ENCODE results near the gene SREBF2.
A peak's percentile ranks its signal among the peaks of the same experiment; 100 is the strongest.

Gene SREBF2

GRCh38 chr22:41899992-41900651, 67.2 kb downstream of the SREBF2 start:
- H3K79me1 ChIP-seq (replicated peaks; ENCODE audit: low read length, poor library complexity, severe bottlenecking) = peaks cover 2% of the 10 kb centered on the region
- H4K91ac ChIP-seq (ENCODE audit: low read length) = no peak overlapping the region
- H3K27ac ChIP-seq (ENCODE audit: low read length, poor library complexity, severe bottlenecking) = no peak overlapping the region
- no peak overlapping the region for H3K4ac ChIP-seq (ENCODE audit: low read depth in 1 of 2, low read length in 2 of 2)
- H2BK120ac ChIP-seq (ENCODE audit: low read depth, low read length) = no peak overlapping the region
- no peak overlapping the region for H2BK12ac ChIP-seq (ENCODE audit: low read length in 2 of 2)
- H3K36me3 ChIP-seq (ENCODE audit: control insufficient read depth in 1 of 2, insufficient read depth in 2 of 2, low read depth in 1 of 2, low read length in 2 of 2) = peaks cover 85 to 91% of the 10 kb centered on the region in 2 experiments
- no peaks in the 10 kb centered on the region for H3K27me3 ChIP-seq (ENCODE audit: control insufficient read depth in 1 of 2, insufficient read depth in 1 of 2, low read length in 2 of 2)
- no peak overlapping the region for H2AFZ ChIP-seq (ENCODE audit: low read depth, low read length)
- H3K4me2 ChIP-seq (ENCODE audit: low read length, poor library complexity, severe bottlenecking) = no peak overlapping the region
- H3K4me1 ChIP-seq (ENCODE audit: control insufficient read depth, insufficient read depth, low read depth, low read length) = peaks cover 8% of the 10 kb centered on the region
- no peak overlapping the region for H2BK15ac ChIP-seq (ENCODE audit: low read depth, poor library complexity, severe bottlenecking)
- H2BK5ac ChIP-seq (ENCODE audit: low read depth, low read length, poor library complexity, severe bottlenecking) = no peak overlapping the region
- DNase-seq = no peak
- WGBS = 92% methylated on average over 13 of the region's 13 CpGs
- no peak overlapping the region for H2AK5ac ChIP-seq (ENCODE audit: low read length, severe bottlenecking)
- no peak overlapping the region for H3K18ac ChIP-seq (ENCODE audit: low read depth in 1 of 2, low read length in 2 of 2)
- H4K8ac ChIP-seq (ENCODE audit: low read length) = no peak overlapping the region
- H3K4me3 ChIP-seq (ENCODE audit: insufficient read depth in 1 of 2, low read depth in 1 of 2, low read length in 2 of 2) = no peak overlapping the region
- no peaks in the 10 kb centered on the region for H3K9me3 ChIP-seq (ENCODE audit: control insufficient read depth, low read length)
- no peak overlapping the region for H3K23ac ChIP-seq (ENCODE audit: low read length in 2 of 2)
- no peak overlapping the region for H3K14ac ChIP-seq (ENCODE audit: low read length in 2 of 2)
- H3K9ac ChIP-seq (ENCODE audit: low read length) = no peak overlapping the region

GRCh38 chr22:41900652-41901312, 67.9 kb downstream of the SREBF2 start:
- no peak overlapping the region for H3K4ac ChIP-seq (ENCODE audit: low read depth in 1 of 2, low read length in 2 of 2)
- DNase-seq = no peak
- no peak overlapping the region for H3K23ac ChIP-seq (ENCODE audit: low read length in 2 of 2)

DNA sequence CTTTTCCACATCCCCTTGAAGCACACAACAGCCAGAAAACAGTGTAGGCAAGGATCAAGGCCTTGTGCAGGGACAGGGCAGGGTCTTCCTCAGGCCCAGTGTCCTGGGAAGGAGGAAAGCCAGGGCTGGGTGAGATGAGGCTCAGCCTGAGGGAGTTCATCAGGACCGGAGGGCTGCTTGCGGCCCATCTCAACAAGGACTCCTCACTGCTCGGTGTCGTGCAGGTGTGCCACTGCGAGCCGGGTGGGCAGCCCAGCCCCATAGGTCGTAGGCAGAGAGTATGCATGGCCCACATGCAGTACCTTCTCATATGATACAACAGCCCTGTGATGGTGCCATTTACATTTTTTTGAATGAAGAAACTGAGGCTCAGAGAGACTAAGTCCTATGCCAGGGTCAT, 69.1 kb downstream of the SREBF2 start:
- Histone ChIP-seq H2BK12ac (ENCODE audit: low read length in 2 of 2) (no peak overlapping the region), H3K14ac (ENCODE audit: low read length in 2 of 2) (no peak overlapping the region), H3K4me1 (ENCODE audit: control insufficient read depth, insufficient read depth, low read depth, low read length) (peaks cover 8% of the 10 kb centered on the region), H2AK5ac (ENCODE audit: low read length, severe bottlenecking) (no peak overlapping the region), H2BK120ac (ENCODE audit: low read depth, low read length) (no peak overlapping the region), H3K4ac (ENCODE audit: low read depth in 1 of 2, low read length in 2 of 2) (no peak overlapping the region), H2AFZ (ENCODE audit: low read depth, low read length) (no peak overlapping the region), H3K79me1 (replicated peaks; ENCODE audit: low read length, poor library complexity, severe bottlenecking) (peaks cover 2% of the 10 kb centered on the region), H3K9me3 (ENCODE audit: control insufficient read depth, low read length) (no peaks in the 10 kb centered on the region), H3K36me3 (ENCODE audit: control insufficient read depth in 1 of 2, insufficient read depth in 2 of 2, low read depth in 1 of 2, low read length in 2 of 2) (peaks cover 89 to 94% of the 10 kb centered on the region in 2 experiments), H4K8ac (ENCODE audit: low read length) (no peak overlapping the region), H3K4me2 (ENCODE audit: low read length, poor library complexity, severe bottlenecking) (no peak overlapping the region), H3K27ac (ENCODE audit: low read length, poor library complexity, severe bottlenecking) (no peak overlapping the region), H2BK5ac (ENCODE audit: low read depth, low read length, poor library complexity, severe bottlenecking) (no peak overlapping the region), H3K4me3 (ENCODE audit: insufficient read depth in 1 of 2, low read depth in 1 of 2, low read length in 2 of 2) (no peak overlapping the region), H2BK15ac (ENCODE audit: low read depth, poor library complexity, severe bottlenecking) (no peak overlapping the region), H4K91ac (ENCODE audit: low read length) (no peak overlapping the region), H3K27me3 (ENCODE audit: control insufficient read depth in 1 of 2, insufficient read depth in 1 of 2, low read length in 2 of 2) (no peaks in the 10 kb centered on the region), H3K23ac (ENCODE audit: low read length in 2 of 2) (no peak overlapping the region), H3K18ac (ENCODE audit: low read depth in 1 of 2, low read length in 2 of 2) (no peak overlapping the region), H3K9ac (ENCODE audit: low read length) (no peak overlapping the region)
- DNase-seq = no peak
- 96% methylated on average over 7 of the region's 7 CpGs for WGBS

More at GRCh38 chr22:41900652-41901312, 67.9 kb downstream of the SREBF2 start:
- H3K27ac ChIP-seq (ENCODE audit: low read length, poor library complexity, severe bottlenecking) = no peak overlapping the region
- peaks cover 88 to 94% of the 10 kb centered on the region in 2 experiments for H3K36me3 ChIP-seq (ENCODE audit: control insufficient read depth in 1 of 2, insufficient read depth in 2 of 2, low read depth in 1 of 2, low read length in 2 of 2)
- H3K27me3 ChIP-seq (ENCODE audit: control insufficient read depth in 1 of 2, insufficient read depth in 1 of 2, low read length in 2 of 2) = no peaks in the 10 kb centered on the region
- peaks cover 8% of the 10 kb centered on the region for H3K4me1 ChIP-seq (ENCODE audit: control insufficient read depth, insufficient read depth, low read depth, low read length)
- no peak overlapping the region for H3K18ac ChIP-seq (ENCODE audit: low read depth in 1 of 2, low read length in 2 of 2)
- no peak overlapping the region for H2BK12ac ChIP-seq (ENCODE audit: low read length in 2 of 2)
- no peak overlapping the region for H2AK5ac ChIP-seq (ENCODE audit: low read length, severe bottlenecking)
- no peak overlapping the region for H2AFZ ChIP-seq (ENCODE audit: low read depth, low read length)
- H3K4me3 ChIP-seq (ENCODE audit: insufficient read depth in 1 of 2, low read depth in 1 of 2, low read length in 2 of 2) = no peak overlapping the region
- H3K4me2 ChIP-seq (ENCODE audit: low read length, poor library complexity, severe bottlenecking) = no peak overlapping the region
- WGBS = 96% methylated on average over 8 of the region's 8 CpGs
- no peak overlapping the region for H2BK5ac ChIP-seq (ENCODE audit: low read depth, low read length, poor library complexity, severe bottlenecking)
- H2BK120ac ChIP-seq (ENCODE audit: low read depth, low read length) = no peak overlapping the region
- H4K91ac ChIP-seq (ENCODE audit: low read length) = no peak overlapping the region
- no peak overlapping the region for H3K14ac ChIP-seq (ENCODE audit: low read length in 2 of 2)
- no peak overlapping the region for H4K8ac ChIP-seq (ENCODE audit: low read length)
- H3K9ac ChIP-seq (ENCODE audit: low read length) = no peak overlapping the region
- H3K9me3 ChIP-seq (ENCODE audit: control insufficient read depth, low read length) = no peaks in the 10 kb centered on the region
- peaks cover 2% of the 10 kb centered on the region for H3K79me1 ChIP-seq (replicated peaks; ENCODE audit: low read length, poor library complexity, severe bottlenecking)
- H2BK15ac ChIP-seq (ENCODE audit: low read depth, poor library complexity, severe bottlenecking) = no peak overlapping the region

DNA sequence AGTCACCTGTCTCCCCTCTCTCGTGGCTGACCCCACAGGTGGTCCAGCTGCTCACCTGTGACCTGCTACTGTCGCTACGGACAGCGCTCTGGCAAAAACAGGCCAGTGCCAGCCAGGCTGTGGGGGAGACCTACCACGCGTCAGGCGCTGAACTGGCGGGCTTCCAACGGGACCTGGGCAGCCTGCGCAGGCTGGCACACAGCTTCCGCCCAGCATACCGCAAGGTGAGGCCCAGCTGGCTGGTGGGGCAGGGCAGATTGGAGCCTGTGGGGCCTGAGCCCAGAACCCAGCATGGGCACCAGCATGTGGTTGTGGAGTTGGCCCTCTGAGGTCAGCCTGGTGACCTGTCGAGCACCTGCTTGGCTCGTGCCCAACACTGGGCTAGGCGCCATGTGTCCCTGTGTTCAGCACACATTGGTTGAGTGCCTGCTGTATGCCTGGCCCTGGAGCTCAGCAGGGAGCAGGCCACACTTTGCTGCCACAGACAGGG, 70.1 kb downstream of the SREBF2 start:
- no peak overlapping the region for H3K4me3 ChIP-seq (ENCODE audit: insufficient read depth in 1 of 2, low read depth in 1 of 2, low read length in 2 of 2)
- H3K36me3 ChIP-seq (ENCODE audit: control insufficient read depth in 1 of 2, insufficient read depth in 2 of 2, low read depth in 1 of 2, low read length in 2 of 2) = peaks cover 91 to 92% of the 10 kb centered on the region in 2 experiments
- H3K18ac ChIP-seq (ENCODE audit: low read depth in 1 of 2, low read length in 2 of 2) = no peak overlapping the region
- no peak overlapping the region for H2BK12ac ChIP-seq (ENCODE audit: low read length in 2 of 2)
- H3K14ac ChIP-seq (ENCODE audit: low read length in 2 of 2) = no peak overlapping the region
- no peaks in the 10 kb centered on the region for H3K9me3 ChIP-seq (ENCODE audit: control insufficient read depth, low read length)
- H3K4me1 ChIP-seq (ENCODE audit: control insufficient read depth, insufficient read depth, low read depth, low read length) = peaks cover 17% of the 10 kb centered on the region
- no peak overlapping the region for H2BK15ac ChIP-seq (ENCODE audit: low read depth, poor library complexity, severe bottlenecking)
- H3K23ac ChIP-seq (ENCODE audit: low read length in 2 of 2) = no peak overlapping the region
- H3K9ac ChIP-seq (ENCODE audit: low read length) = no peak overlapping the region
- no peak for DNase-seq
- peak overlapping the region; percentile 23 for H4K91ac ChIP-seq (ENCODE audit: low read length)
- H2AFZ ChIP-seq (ENCODE audit: low read depth, low read length) = no peak overlapping the region
- 97% methylated on average over 15 of the region's 15 CpGs for WGBS
- H2BK5ac ChIP-seq (ENCODE audit: low read depth, low read length, poor library complexity, severe bottlenecking) = no peak overlapping the region
- no peak overlapping the region for H3K4me2 ChIP-seq (ENCODE audit: low read length, poor library complexity, severe bottlenecking)
- no peak overlapping the region for H3K27ac ChIP-seq (ENCODE audit: low read length, poor library complexity, severe bottlenecking)
- H3K79me1 ChIP-seq (replicated peaks; ENCODE audit: low read length, poor library complexity, severe bottlenecking) = peaks cover 2% of the 10 kb centered on the region
- no peak overlapping the region for H2BK120ac ChIP-seq (ENCODE audit: low read depth, low read length)
- no peak overlapping the region for H2AK5ac ChIP-seq (ENCODE audit: low read length, severe bottlenecking)
- no peak overlapping the region for H3K4ac ChIP-seq (ENCODE audit: low read depth in 1 of 2, low read length in 2 of 2)
- H3K27me3 ChIP-seq (ENCODE audit: control insufficient read depth in 1 of 2, insufficient read depth in 1 of 2, low read length in 2 of 2) = no peaks in the 10 kb centered on the region
- no peak overlapping the region for H4K8ac ChIP-seq (ENCODE audit: low read length)

Data from mesenchymal stem cell (in vitro differentiated cells and primary cell).